Mucosa of rectum (tissue), 2 donors: ENCODE results near the gene NFIA.

Experiments
- H3K27ac ChIP-seq, 2 donors: one replicate each; pipeline ENCODE4 v1.7.0; 2013; ENCODE audit warnings: inconsistent platforms in 2 of 2, low read depth in 2 of 2, low read length in 2 of 2
- H3K27me3 ChIP-seq, 2 donors: one replicate each; pipeline ENCODE4 v1.7.0; 2013; ENCODE audit warnings: low read length in 2 of 2; ENCODE audit not compliant: control insufficient read depth in 2 of 2, insufficient read depth in 2 of 2
- H3K36me3 ChIP-seq, 2 donors: one replicate each; pipeline ENCODE4 v1.7.0; 2013; ENCODE audit warnings: low read length in 2 of 2; ENCODE audit not compliant: control insufficient read depth in 2 of 2, insufficient read depth in 2 of 2
- H3K4me1 ChIP-seq, 2 donors: one replicate each; pipeline ENCODE4 v1.7.0; 2013; ENCODE audit warnings: low read length in 2 of 2, mild to moderate bottlenecking in 1 of 2; ENCODE audit not compliant: control insufficient read depth in 2 of 2, insufficient read depth in 2 of 2
- H3K4me3 ChIP-seq, 2 donors: one replicate each; pipeline ENCODE4 v1.7.0; 2013; ENCODE audit warnings: low read length in 2 of 2
- H3K9ac ChIP-seq, 2 donors: one replicate each; pipeline ENCODE4 v1.7.0; 2013; ENCODE audit warnings: low read length in 2 of 2, low read depth in 1 of 2, mild to moderate bottlenecking in 1 of 2
- H3K9me3 ChIP-seq, 2 donors: one replicate each; pipeline ENCODE4 v1.7.0; 2013; ENCODE audit warnings: low read length in 2 of 2; ENCODE audit not compliant: control insufficient read depth in 2 of 2
- donor health status: healthy.
- donor health status: Normal muscosa, but diverticular disease.

NFIA gene

GRCh38 chr1:61426254-61426653 is 343.9 kb downstream of the NFIA start:
- H3K4me1 ChIP-seq = no peaks in the 10 kb centered on the region
- H3K36me3 ChIP-seq = no peaks in the 10 kb centered on the region
- no peak overlapping the region for H3K4me3 ChIP-seq
- H3K27ac ChIP-seq = no peak overlapping the region
- H3K27me3 ChIP-seq = no peaks in the 10 kb centered on the region
- no peak overlapping the region for H3K9ac ChIP-seq
- no peaks in the 10 kb centered on the region for H3K9me3 ChIP-seq

GRCh38 chr1:61426885-61427284 is 344.5 kb downstream of the NFIA start:
- H3K27me3 ChIP-seq = no peaks in the 10 kb centered on the region
- no peaks in the 10 kb centered on the region for H3K4me1 ChIP-seq

GRCh38 chr1:61427510-61427909 is 345.1 kb downstream of the NFIA start:
- H3K36me3 ChIP-seq = no peaks in the 10 kb centered on the region
- no peak overlapping the region for H3K4me3 ChIP-seq
- no peak overlapping the region for H3K9ac ChIP-seq
- no peak overlapping the region for H3K27ac ChIP-seq
- H3K27me3 ChIP-seq = no peaks in the 10 kb centered on the region
- no peaks in the 10 kb centered on the region for H3K4me1 ChIP-seq
- H3K9me3 ChIP-seq = no peaks in the 10 kb centered on the region

More at GRCh38 chr1:61426885-61427284, 344.5 kb downstream of the NFIA start:
- Histone ChIP-seq H3K4me3 (no peak overlapping the region), H3K9ac (no peak overlapping the region), H3K27ac (no peak overlapping the region), H3K36me3 (no peaks in the 10 kb centered on the region), H3K9me3 (no peaks in the 10 kb centered on the region)

- H3K9me3 ChIP-seq = no peaks in the 10 kb centered on the region
- H3K27ac ChIP-seq = no peak overlapping the region
Observed at GRCh38 chr1:61428146-61428545, 345.8 kb downstream of the NFIA start.

GRCh38 chr1:61432616-61433388 is 350.4 kb downstream of the NFIA start:
- Histone ChIP-seq H3K27ac (no peak overlapping the region), H3K4me1 (no peaks in the 10 kb centered on the region), H3K4me3 (no peak overlapping the region), H3K9ac (no peak overlapping the region), H3K36me3 (no peaks in the 10 kb centered on the region), H3K9me3 (no peaks in the 10 kb centered on the region), H3K27me3 (no peaks in the 10 kb centered on the region)

More at GRCh38 chr1:61428146-61428545, 345.8 kb downstream of the NFIA start:
- no peak overlapping the region for H3K4me3 ChIP-seq
- H3K36me3 ChIP-seq = no peaks in the 10 kb centered on the region
- H3K4me1 ChIP-seq = no peaks in the 10 kb centered on the region
- H3K27me3 ChIP-seq = no peaks in the 10 kb centered on the region
- H3K9ac ChIP-seq = no peak overlapping the region

- Histone ChIP-seq H3K9ac (no peak overlapping the region), H3K9me3 (no peaks in the 10 kb centered on the region), H3K27ac (no peak overlapping the region), H3K36me3 (no peaks in the 10 kb centered on the region), H3K27me3 (no peaks in the 10 kb centered on the region), H3K4me3 (no peak overlapping the region), H3K4me1 (no peaks in the 10 kb centered on the region)
Observed at GRCh38 chr1:61433646-61434045, 351.3 kb downstream of the NFIA start.

DNA sequence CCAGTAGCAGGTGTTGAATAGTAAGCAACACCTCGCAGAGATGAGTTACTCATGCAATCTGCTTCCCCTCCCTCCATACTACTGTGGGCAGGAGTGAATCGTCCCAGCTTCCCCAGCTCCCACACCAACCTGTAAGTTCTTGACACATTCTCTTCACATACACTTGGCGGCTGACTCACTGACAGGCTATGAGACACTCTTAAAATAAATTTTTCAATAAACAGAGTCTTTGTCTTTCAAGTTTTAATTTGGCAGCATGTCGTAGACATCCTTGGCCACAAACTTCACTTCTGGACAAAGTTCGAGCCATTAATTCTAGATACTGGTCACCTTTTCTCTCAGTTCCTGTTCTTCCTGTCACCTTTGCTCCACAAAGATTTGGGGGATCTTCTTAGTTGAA is 351.9 kb downstream of the NFIA start:
- Histone ChIP-seq H3K9me3 (no peaks in the 10 kb centered on the region), H3K9ac (no peak overlapping the region), H3K27ac (no peak overlapping the region), H3K36me3 (no peaks in the 10 kb centered on the region), H3K27me3 (no peaks in the 10 kb centered on the region), H3K4me3 (no peak overlapping the region), H3K4me1 (no peaks in the 10 kb centered on the region)

- Histone ChIP-seq H3K27me3 (no peaks in the 10 kb centered on the region), H3K36me3 (no peaks in the 10 kb centered on the region), H3K9me3 (no peaks in the 10 kb centered on the region), H3K4me1 (no peaks in the 10 kb centered on the region), H3K9ac (no peak overlapping the region), H3K27ac (no peak overlapping the region), H3K4me3 (no peak overlapping the region)
Observed at GRCh38 chr1:61435226-61435625, 352.9 kb downstream of the NFIA start.

DNA sequence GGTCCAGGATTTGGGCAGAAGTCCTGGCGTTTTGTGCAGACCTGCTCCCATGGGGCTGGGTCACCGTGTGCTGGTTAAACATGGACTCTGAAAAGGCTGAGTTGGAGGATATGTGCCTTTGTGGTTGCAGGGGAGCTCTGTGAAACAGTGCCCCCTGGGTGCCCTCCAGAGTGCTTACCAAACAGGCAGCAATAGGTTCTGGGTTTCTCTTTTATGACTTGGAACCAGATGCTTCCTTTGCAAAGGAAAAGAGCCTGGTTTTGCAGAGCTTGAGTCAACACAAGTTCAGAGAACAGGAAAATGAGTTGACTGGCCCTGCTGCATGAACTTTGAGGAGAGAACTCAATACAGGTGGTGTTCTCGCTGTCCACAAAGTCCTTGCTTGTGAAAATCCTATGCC is 353.7 kb downstream of the NFIA start:
- Histone ChIP-seq H3K9me3 (no peaks in the 10 kb centered on the region), H3K9ac (no peak overlapping the region), H3K4me3 (no peak overlapping the region), H3K27ac (no peak overlapping the region), H3K36me3 (no peaks in the 10 kb centered on the region), H3K27me3 (no peaks in the 10 kb centered on the region), H3K4me1 (no peaks in the 10 kb centered on the region)

- no peak overlapping the region for H3K4me3 ChIP-seq
- H3K9ac ChIP-seq = no peak overlapping the region
- no peaks in the 10 kb centered on the region for H3K4me1 ChIP-seq
- no peaks in the 10 kb centered on the region for H3K27me3 ChIP-seq
- no peaks in the 10 kb centered on the region for H3K36me3 ChIP-seq
- H3K9me3 ChIP-seq = no peaks in the 10 kb centered on the region
- H3K27ac ChIP-seq = no peak overlapping the region
Observed at GRCh38 chr1:61436491-61437120, 354.2 kb downstream of the NFIA start.
